ENCODE measurements around the gene ATL3.
"Not testable (repeated sequence)": the region's sequence is repeated elsewhere in the genome, so short reads cannot be mapped to it uniquely, and the experiment has no call there.

Gene ATL3

DNA sequence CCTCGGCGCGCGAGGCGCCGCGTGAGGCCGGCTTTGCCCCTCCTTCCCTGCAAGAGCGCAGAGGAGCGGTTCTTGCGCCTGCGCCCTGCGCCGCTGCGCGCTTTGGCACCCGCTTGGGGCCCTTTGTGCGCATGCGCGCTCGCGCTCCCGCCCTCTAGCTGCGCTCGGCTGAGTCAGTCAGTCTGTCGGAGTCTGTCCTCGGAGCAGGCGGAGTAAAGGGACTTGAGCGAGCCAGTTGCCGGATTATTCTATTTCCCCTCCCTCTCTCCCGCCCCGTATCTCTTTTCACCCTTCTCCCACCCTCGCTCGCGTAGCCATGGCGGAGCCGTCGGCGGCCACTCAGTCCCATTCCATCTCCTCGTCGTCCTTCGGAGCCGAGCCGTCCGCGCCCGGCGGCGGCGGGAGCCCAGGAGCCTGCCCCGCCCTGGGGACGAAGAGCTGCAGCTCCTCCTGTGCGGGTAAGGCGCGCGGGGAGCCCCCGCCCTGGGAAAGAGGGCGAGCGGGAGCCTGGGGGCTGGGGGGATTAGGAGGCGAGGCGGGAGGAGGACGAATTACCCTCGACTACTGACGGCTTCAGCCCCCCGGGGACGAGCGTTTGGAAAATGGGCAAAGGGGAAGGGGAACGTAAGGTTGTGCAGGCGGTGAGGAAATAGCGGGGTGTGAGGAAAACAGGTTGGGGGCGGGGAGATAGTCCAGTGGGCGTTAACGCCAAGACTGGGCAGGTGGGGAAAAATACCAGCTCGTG is 10.3 kb upstream of the ATL3 start, which contains the start of gene RTN3:
Gene RTN3 (plus strand): TSS at position 180 of the 745 bp plus-strand sequence. CDS start 137 bp downstream, at position 317.
- DNase-seq (ENCODE audit: low spot score) = peak; percentile 99

DNA sequence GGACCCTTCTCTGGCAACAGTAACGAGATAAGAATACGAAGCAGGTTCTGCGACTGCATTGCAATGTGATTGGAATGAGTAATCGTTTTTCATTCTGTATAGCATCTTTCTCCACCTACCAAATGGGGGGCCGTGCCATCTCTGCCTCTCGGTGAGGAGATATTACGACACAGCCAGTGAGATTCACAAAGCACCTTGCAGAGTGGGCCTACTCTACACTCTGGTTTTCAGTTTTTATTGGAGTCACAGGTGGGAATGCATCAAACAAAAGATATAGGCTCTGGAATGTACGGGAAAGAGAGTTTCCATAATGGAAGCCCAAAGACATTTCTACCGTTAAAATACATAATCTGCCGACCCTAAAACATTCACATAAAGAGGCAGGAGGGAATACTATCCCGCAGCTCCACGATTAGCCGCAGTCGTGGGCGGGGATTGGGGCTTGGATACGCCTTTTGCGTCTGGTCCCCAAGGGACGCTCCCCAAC is 9.7 kb upstream of the ATL3 start:
- no peak for DNase-seq (ENCODE audit: low spot score)

DNA sequence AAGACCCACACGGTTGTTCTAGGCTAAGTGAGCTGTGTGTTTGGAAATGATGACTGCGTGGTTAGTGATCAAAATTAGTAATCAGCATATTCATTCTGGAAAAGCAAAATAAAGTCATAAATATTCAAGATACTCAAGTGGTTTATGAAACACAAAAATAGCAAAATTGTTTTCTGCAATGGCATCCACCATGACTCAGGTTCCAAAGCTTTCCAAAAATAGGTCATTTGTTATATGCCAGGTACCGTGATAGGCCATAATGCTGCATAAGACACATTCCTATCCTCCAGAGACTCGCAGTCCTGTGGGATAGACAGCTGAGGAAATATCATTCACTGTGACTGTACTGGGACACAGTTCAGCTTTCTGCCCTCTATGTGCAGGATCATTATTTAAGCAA is 2.4 kb upstream of the ATL3 start:
- no peak for DNase-seq (ENCODE audit: low spot score)

DNA sequence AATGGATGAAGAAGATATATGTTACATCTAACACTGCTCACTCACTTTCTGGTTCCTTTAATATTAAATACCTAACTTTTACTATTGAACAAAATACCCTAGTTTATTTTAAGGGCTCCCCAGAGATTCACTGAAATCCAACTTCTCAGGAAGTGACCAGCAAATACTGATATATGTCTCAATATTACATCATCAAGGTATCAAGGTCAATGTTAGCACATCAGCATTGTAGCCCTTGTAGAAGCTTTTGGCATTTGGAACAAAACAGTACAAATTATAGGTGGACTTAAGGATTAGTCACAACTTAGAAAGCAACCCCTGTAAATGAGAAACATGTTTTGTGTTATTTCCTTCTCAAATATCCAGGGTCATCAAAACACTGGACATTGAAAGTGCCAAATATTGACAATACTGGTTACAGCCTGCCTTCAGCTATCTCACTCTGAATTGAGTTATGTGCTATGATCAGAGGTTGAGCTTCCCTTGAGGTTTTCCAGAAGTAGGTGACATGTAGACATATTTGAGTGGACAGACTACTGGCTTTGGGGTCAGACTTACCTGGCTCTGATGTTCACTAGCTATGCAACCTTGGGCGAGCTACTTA is 1.9 kb upstream of the ATL3 start:
- no peak for DNase-seq (ENCODE audit: low spot score)

DNA sequence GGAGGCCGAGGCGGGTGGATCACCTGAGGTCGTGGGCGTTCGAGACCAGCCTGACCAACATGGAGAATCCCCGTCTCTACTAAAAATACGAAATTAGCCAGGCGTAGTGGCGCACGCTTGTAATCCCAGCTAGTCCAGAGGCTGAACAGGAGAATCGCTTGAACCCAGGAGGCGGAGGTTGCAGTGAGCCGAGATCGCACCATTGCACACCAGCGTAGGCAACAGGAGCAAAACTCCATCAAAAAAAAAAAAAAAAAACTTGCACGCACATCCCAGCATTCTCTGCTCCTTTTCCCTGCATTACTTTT is 934 bp upstream of the ATL3 start:
- no peak for DNase-seq (ENCODE audit: low spot score)

DNA sequence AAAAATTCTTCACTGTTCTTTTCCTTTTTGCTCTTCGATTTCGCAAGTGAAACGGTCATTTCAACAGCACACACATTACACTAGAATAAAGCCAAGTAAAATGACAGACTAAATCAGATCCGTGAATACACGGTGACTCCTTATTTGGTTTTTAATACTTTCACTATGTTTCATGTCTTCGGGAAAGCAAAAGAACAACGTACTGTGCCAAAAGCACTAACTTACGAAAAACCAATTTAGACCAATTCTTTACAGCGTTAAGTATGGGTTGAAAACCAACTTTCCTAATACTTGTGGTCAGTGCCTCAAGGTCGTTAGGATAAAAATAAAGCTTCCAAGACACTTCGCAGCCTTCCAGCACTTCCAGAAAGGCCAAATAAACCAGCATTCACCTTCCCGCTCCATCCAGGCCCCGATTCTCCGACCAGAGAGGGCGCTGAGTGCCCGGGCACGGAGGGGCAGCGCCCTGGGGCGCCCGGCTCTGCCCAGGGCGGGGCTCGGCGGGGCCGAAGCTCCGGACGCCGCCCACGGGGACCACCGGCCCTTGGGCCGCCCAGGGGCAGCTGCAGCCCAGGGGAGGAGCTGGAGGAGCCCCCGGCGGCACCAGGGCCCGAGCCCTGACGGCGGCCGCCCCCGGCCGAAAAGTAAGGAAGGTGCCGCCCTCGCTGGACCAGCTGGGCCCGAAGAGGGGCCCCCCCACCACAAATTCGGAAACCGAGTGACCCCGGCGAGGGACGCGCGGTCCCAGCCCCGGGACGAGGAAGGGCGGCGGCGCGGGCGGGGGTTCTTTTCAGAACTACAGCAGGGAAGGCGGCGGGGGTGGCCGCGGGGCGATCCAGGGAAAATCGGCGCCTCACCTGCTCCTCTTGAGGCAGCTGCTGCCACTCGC is 499 bp downstream of the ATL3 start:
- peak; percentile 40 for DNase-seq (ENCODE audit: low spot score)

DNA sequence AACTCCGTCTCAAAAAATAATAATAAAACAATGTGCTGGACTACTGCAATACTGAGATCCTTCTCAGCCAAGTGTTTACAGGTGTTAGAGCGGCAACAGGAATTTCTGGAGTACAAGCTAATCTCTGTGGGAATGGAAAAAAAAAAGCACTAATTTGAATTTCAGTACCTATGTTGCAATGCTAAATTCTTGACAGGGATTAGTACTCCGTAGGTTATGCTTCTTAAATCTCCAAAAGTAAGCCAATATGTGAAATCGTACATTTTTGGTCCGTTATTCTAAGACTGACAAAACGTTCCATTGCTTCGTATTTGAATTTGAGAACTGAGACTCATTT is 1.1 kb downstream of the ATL3 start:
- no peak for DNase-seq (ENCODE audit: low spot score)

DNA sequence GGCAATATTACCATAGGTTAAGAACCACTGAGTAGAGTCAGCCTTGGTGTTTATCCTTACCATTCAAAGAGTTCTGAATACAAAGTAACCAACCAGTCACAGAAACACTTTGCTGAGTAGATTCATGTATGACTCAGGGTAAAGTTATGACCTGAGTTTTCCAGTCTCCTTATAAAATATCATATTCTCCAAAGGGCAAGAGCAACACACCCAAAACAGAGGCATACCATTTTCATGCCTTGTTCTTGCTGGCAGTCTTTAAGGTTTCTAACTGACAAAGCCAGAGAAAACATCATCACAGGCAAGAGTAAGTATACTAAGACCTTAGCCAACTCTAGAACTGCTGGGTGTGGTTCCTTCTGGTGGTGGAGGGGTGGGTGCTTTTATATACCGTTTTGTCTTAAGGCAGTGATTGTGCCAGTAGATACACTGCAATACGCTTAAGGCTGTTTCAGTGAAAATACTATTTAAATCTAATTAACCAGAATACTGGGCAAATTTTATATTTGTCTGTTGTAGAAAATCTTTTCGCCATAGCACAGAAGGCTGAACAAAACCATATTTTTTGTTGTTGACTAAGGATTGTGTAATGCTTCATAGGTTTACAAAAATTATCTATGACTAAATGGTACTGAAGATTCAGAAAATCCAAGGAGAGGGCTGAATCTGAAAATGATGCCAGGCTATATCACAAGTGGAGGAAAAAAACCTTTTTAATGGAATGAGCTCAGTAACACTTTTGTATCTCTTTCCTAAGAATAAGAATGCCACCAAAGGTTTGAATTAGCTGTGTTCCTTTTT is 3.0 kb downstream of the ATL3 start:
- DNase-seq (ENCODE audit: low spot score) = no peak

DNA sequence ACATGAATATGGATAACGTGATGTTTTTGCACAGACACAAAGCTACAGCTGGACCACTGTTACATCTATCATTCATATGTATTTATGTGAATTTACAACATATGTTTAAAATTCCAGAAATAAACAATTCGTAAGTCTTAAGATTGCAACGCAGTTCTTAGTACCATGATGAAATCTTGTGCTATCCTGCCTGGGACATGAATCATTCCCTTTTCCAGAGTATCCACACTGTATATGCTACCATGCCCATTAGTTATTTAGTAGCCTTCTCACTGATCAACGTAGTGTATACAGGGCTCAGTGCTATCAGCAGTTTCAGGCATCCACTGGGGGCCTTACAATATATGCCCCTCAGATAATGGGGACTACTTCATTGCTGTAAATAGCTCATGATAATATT is 4.3 kb downstream of the ATL3 start:
- DNase-seq (ENCODE audit: low spot score) = no peak

DNA sequence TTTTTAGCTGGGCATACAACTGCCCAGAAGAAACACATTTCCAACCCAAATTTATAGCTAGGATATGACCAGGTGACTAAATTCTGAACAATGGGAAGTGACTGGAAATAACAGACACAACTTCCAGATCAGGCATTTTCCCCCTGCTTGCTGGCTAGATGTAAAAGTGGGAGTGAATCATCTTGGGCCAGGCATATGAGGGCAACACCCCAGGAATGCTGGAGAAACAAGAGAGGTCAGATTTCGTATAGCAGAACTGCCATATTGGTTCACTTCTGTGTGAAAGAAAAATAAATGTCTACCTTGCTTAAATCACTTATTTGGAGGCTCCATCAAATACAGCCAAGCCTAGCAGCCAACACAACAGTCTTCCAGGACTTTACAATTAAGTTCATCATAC is 7.4 kb downstream of the ATL3 start:
- no peak for DNase-seq (ENCODE audit: low spot score)

DNA sequence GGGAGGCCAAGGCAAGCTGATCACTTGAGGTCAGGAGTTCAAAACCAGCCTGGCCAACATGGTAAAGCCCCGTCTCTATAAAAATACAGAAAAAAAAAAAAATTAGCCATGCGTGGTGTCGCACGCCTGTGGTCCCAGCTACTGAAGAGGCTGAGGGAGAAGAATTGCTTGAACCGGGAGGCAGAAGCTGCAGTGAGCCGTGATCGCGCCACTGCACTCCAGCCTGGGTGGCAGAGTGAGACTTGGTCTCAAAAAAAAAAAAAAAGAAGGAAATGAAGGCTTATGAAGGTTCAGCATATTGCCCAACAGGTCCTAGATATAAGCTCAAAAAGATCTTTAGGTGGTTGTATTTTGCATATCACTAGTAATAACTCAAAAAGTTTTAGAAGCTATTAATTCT is 10.2 kb downstream of the ATL3 start:
- DNase-seq (ENCODE audit: low spot score) = no peak

DNA sequence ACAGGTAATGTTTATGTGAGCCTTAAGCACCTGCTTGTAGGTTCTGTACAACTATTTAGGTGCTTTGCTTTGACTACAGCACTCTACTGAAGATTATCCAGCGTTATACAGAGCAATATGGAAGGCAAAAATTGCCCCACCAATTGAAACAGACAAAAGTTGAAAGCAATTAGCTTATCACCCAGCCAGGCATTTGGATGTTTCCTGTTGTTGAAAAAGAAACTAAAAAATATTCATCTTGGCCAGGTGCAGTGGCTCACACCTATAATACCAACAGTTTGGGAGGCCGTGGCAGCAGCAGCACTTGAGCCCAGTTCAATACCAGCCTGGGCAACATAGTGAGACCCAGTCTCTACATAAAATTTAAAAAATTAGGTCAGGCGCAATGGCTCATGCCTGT is 18.5 kb downstream of the ATL3 start:
- no peak for DNase-seq (ENCODE audit: low spot score)

DNA sequence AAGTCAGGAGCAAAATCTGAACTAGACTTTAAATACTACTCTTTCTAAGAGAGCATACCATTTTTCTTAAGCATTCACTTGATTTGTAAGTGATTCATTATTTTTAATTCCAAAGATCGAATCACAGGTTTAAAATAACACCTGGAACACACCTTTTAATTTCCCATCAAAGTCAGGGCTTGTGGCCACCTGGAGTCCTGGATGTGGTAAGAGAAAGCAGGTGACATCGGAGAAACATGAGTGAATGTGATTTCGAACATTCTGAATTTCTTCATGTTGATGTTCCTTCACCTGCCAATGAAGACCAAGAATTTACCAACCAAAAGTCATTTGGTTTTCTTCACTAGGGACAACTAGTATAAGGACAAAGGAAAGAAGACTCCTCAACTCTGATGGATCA is 28.0 kb downstream of the ATL3 start:
- no peak for DNase-seq (ENCODE audit: low spot score)

DNA sequence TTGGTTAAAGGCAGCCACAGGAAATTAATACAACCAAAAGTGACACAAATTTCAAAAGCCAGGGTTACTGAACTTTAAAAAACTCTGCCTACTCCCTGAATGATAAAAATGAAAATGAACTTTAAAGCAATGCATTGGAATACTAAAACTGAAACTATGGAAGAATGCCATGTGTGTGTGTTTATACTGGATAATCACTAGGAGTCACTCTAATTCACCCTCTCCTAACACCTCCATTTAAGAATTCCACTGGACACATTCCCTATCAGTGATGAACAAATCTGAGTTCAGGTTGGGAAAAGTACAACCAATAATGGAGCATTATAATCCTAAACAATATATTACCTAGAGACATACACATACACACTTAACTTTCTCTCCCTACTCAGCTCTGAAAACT is 29.4 kb downstream of the ATL3 start:
- DNase-seq (ENCODE audit: low spot score) = no peak

DNA sequence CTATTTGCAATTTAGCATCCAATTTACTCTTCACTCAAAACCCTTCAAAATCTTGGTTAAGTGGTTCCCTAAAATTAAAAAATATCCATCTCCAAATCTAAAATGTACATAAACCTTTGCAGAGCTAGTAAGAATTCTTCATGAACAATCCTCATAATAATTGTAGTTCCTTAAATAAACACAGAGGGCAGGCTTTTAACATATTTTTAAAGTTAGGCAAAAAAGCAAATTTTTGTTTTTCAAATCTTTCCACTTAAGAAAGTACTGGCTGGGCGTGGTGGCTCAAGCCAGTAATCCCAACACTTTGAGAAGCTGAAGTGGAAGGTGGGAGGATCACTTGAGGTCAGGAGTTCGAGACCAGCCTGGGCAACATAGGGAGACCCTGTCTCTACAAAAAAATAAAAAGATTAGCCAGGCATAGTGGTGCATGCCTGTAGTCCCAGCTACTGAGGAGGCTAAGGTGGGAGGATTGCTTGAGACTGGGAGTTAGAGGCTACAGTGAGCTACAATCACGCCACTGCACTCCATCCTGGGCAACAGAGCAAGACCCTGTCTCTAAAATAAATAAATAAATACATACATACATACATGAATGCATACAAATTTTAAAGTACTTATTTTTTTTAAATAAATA is 31.9 kb downstream of the ATL3 start:
- DNase-seq (ENCODE audit: low spot score) = peak; percentile 31

DNA sequence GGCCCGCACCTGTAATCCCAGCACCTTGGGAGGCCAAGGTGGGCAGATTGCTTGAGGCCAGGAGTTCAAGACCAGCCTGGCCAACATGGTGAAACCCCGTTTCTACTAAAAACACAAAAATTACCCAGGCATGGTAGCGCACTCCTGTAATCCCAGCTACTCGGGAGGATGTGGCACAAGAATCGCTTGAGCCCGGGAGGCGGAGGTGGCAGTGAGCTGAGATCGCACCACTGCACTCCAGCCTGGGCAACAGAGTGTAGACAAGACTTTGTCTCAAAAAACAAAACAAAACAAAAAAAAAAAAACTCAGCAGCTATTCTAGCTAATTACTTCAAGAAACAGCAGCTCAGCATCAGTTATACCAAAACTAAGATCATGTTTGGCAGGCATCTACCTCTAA is 32.7 kb downstream of the ATL3 start:
- not testable (repeated sequence) for DNase-seq (ENCODE audit: low spot score)

DNA sequence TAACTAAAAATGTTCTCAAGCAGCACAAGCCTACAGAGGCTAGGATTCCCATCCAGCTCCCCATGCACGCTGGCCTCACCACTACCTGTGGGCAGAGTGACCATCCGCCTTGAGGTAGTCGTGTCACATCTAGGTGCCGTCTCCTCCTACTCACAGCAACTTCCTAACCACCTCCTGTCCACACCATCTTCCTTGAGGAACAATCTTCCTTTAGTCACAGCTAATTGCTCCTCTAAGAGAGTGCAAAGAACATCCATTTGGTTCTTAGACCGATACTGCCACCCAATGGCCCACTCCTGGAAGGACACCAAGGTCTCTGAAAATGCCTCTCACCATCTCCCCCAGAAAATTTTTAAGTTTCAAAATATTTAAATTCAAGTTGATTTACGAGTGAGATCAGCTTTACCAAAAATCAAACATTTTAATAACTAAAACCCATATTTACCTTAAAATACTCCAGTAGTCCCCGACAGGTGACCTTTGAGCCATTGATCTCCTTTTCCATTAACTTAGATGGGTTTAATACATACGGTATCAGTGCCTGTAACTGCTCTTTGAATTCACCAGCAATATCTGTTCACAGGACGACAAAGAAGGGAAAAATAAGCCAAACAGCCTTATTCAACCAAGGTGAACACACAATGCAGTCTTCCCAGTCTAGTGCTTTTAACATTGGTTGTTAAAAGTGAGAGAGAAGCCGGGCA is 35.3 kb downstream of the ATL3 start:
- peak; percentile 76 for DNase-seq (ENCODE audit: low spot score)

DNA sequence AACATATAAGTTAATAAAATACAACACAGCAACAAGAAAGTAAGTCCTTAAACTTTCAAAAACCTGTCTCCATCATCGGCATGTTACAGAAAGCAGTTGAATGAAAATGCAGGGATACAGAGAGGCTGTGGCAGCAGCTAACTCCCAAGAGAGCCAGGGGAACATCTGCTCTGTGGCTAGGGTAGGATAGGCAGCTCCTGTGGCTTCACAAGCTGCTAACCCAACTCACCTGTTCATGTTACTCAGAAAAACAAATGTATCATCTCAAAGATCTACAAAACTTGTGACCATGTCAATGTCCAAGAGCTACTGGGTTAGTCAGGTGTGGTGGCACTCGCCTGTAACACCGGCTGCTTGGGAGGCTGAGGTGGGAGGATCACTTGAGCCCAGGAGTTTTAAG is 41.8 kb downstream of the ATL3 start:
- no peak for DNase-seq (ENCODE audit: low spot score)

DNA sequence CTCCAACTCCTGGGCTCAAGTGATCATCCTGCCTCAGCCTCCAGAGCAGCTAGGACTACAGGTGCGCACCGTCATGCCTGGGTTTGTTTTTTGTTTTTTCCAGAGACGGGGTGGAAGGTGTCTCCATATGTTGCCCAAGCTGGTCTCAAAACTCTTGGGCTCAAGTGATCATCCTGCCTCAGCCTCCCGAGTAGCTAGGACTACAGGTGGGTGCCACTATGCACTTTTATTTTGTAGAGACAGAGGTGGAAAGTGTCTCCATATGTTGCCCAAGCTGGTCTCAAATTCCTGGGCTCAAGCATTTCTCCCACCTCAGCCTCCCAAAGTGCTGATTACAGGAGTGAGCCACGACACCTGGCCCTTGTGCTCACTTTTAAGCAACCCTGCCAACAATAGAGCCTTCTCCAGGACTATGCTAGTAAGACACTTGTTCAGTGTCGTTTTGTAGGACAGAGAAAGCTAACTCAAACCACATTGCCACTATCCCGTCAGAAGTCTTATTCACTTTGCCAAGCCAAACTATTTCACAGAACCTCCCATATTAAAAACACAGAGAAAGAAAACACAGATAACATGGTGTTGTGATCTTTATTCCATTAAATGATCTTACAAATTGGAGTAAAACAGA is 47.5 kb downstream of the ATL3 start:
- DNase-seq (ENCODE audit: low spot score) = no peak

DNA sequence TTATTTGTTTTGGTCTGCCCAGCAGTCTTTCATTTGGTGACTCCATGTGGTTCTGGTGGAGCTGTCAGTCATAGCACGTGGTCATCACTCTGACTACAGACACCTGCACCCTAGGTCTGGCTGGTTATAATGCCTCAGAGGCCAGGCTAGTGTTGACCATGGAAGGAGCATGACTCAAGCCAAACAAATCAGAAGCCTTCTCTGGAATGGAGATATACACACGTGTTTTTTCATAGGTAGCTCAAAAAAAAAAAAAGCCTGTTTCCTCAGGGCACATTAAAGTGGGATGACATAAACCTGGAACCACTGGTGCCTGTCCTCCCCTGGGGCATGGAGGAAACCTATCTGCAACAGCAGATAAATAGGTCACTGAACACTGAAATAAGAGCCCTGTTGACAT is 48.9 kb downstream of the ATL3 start:
- no peak for DNase-seq (ENCODE audit: low spot score)

DNA sequence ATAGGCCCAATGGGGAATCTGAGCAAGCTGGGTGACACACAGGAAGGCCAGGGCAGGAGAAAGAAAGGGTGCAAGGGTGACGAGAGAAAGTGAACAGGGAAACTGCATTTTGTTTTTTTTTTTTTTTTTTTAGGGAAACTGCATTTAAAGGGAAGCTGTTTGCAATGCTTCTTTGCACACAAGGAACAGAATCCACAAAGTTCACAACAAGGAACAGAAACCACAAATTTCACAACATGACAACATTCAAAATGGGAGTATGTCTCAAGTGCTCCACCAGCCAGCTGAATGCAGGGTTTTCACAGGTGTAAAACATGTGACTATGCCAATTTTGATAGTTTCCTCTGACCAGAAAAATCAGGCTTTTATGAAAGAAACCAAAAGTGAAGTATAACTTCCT is 50.1 kb downstream of the ATL3 start:
- no peak for DNase-seq (ENCODE audit: low spot score)
